Neural cell (in vitro differentiated cells): ENCODE results near the gene TRIM9. TPM values are rescaled to one million over a fixed set of nuclear protein-coding genes. Genes with fewer than 3 reads are reported as not detected.

ENCODE experiments used
- H2AFZ ChIP-seq: fragments of 200-600, 300-800 bp; sonication (generic), shearing (Covaris generic); 2 replicates; pipeline ENCODE4 v1.6.0; 2014; ENCODE audit warnings: low read depth, mild to moderate bottlenecking, antibody characterized with exemption, low read length, moderate library complexity
- H3F3A ChIP-seq: fragments of 200-600 bp; shearing (Covaris generic); 2 replicates; pipeline ENCODE4 v1.6.1; 2016; ENCODE audit warnings: mild to moderate bottlenecking, moderate library complexity, mixed read lengths, antibody characterized with exemption, low read length; ENCODE audit not compliant: insufficient read depth, poor library complexity, severe bottlenecking
- H3K27ac ChIP-seq: fragments of 200-600, 300-800 bp; sonication (generic), shearing (Covaris generic); 2 replicates; pipeline ENCODE4 v1.5.1; 2014; ENCODE audit warnings: mild to moderate bottlenecking, low read length, moderate library complexity
- H3K27me3 ChIP-seq: fragments of 300-800, 200-600 bp; sonication (generic), shearing (Covaris generic); 2 replicates; pipeline ENCODE4 v1.6.0; 2014; ENCODE audit warnings: mild to moderate bottlenecking, low read depth, low read length, moderate library complexity; ENCODE audit not compliant: insufficient read depth
- H3K36me3 ChIP-seq: fragments of 300-800, 200-600 bp; sonication (generic), shearing (Covaris generic); 2 replicates; pipeline ENCODE4 v1.5.1; 2014; ENCODE audit warnings: mild to moderate bottlenecking, antibody characterized with exemption, low read length, moderate library complexity; ENCODE audit not compliant: insufficient read depth
- H3K4me2 ChIP-seq: fragments of 300-800, 200-600 bp; sonication (generic), shearing (Covaris generic); 2 replicates; pipeline ENCODE4 v1.6.0; 2014; ENCODE audit warnings: mild to moderate bottlenecking, low read length
- H3K4me3 ChIP-seq: fragments of 300-800, 200-600 bp; sonication (generic), shearing (Covaris generic); 2 replicates; pipeline ENCODE4 v1.5.1; 2014; ENCODE audit warnings: mild to moderate bottlenecking, low read length, moderate library complexity
- H3K79me2 ChIP-seq: fragments of 200-600 bp; shearing (Covaris generic); replicated peaks from 2 replicates; pipeline ENCODE4 v1.6.0; 2014; ENCODE audit warnings: mild to moderate bottlenecking, low read length, moderate library complexity; ENCODE audit not compliant: insufficient read depth
- H3K9ac ChIP-seq: fragments of 300-800, 200-600 bp; sonication (generic), shearing (Covaris generic); 2 replicates; pipeline ENCODE4 v1.6.1; 2016; ENCODE audit warnings: mild to moderate bottlenecking, low read length, mixed read lengths
- H3K9me2 ChIP-seq: fragments of 200-600 bp; shearing (Covaris generic); 2 replicates; pipeline ENCODE4 v1.6.1; 2016; ENCODE audit warnings: mild to moderate bottlenecking, low read length, mixed read lengths; ENCODE audit not compliant: insufficient read depth
- H3K9me3 ChIP-seq: fragments of 200-600, 300-800 bp; sonication (generic), shearing (Covaris generic); 2 replicates; pipeline ENCODE4 v1.6.1; 2016; ENCODE audit warnings: mild to moderate bottlenecking, mixed run types, low read length, moderate library complexity, mixed read lengths
- H4K20me1 ChIP-seq: fragments of 200-600 bp; shearing (Covaris generic); 2 replicates; pipeline ENCODE4 v1.6.1; 2016; ENCODE audit warnings: mild to moderate bottlenecking, mixed run types; ENCODE audit not compliant: insufficient read depth
- CTCF ChIP-seq: fragments of 450-650 bp; IDR thresholded peaks from 2 replicates; pipeline ENCODE4 v1.5.1; 2014; ENCODE audit warnings: antibody characterized with exemption, mild to moderate bottlenecking, moderate library complexity; ENCODE audit not compliant: poor library complexity, severe bottlenecking
- EP300 ChIP-seq: fragments of 450-650 bp; conservative IDR thresholded peaks from 2 replicates; pipeline ENCODE4 v1.6.1; 2014; ENCODE audit warnings: antibody characterized with exemption, mild to moderate bottlenecking, moderate library complexity; ENCODE audit not compliant: poor library complexity, severe bottlenecking
- EZH2 ChIP-seq: fragments of 200-600, 300-800 bp; shearing (Covaris generic), sonication (generic); IDR thresholded peaks from 2 replicates; pipeline ENCODE4 v1.6.1; 2014; ENCODE audit warnings: antibody characterized with exemption, low read length, borderline replicate concordance, mild to moderate bottlenecking; ENCODE audit not compliant: insufficient read depth, poor library complexity, severe bottlenecking
- MXI1 ChIP-seq: fragments of 450-650 bp; conservative IDR thresholded peaks from 2 replicates; pipeline ENCODE4 v1.6.1; 2014; ENCODE audit warnings: antibody characterized with exemption, mild to moderate bottlenecking; ENCODE audit not compliant: poor library complexity, severe bottlenecking
- POLR2AphosphoS5 ChIP-seq: IDR thresholded peaks from 2 replicates; pipeline ENCODE4 v1.6.1; 2012
- RAD21 ChIP-seq: fragments of 450-650 bp; conservative IDR thresholded peaks from 2 replicates; pipeline ENCODE4 v1.6.1; 2014; ENCODE audit warnings: antibody characterized with exemption, mild to moderate bottlenecking, moderate library complexity
- REST ChIP-seq: IDR thresholded peaks from 2 replicates; pipeline ENCODE4 v1.6.1; 2012; ENCODE audit warnings: borderline replicate concordance
- SMC3 ChIP-seq: fragments of 450-650 bp; conservative IDR thresholded peaks from 2 replicates; pipeline ENCODE4 v1.6.1; 2014; ENCODE audit warnings: antibody characterized with exemption, mild to moderate bottlenecking, moderate library complexity; ENCODE audit not compliant: poor library complexity
- TAF1 ChIP-seq: IDR thresholded peaks from 2 replicates; pipeline ENCODE4 v1.6.1; 2012; ENCODE audit warnings: low read depth
- polyA plus RNA-seq: library from polyadenylated mRNA; depleted of rRNA; stranded (reverse); fragments of >200 nt; gene quantifications from 2 replicates; pipeline ENCODE4 v1.2.3, GENCODE V29; 2014

TRIM9 gene
- polyA plus RNA-seq, 1 donor from 2014 or later: 15.9 TPM

GRCh38 chr14:51018521-51018920 is 76.4 kb downstream of the TRIM9 start:
- no peaks in the 10 kb centered on the region for H3K9me2 ChIP-seq
- no peaks in the 10 kb centered on the region for H3K79me2 ChIP-seq
- no peaks in the 10 kb centered on the region for H3K36me3 ChIP-seq
- no peak overlapping the region for H3K4me3 ChIP-seq
- no peaks in the 10 kb centered on the region for H4K20me1 ChIP-seq
- no peaks in the 10 kb centered on the region for H3K9me3 ChIP-seq
- H3K9ac ChIP-seq: no peak overlapping the region
- no peak overlapping the region for H2AFZ ChIP-seq
- no peak overlapping the region for H3K4me2 ChIP-seq
- H3F3A ChIP-seq: no peaks in the 10 kb centered on the region
- H3K27ac ChIP-seq: no peak overlapping the region
- H3K27me3 ChIP-seq: no peaks in the 10 kb centered on the region
- no peak for TF ChIP-seq RAD21

- Histone ChIP-seq H3K79me2 (no peaks in the 10 kb centered on the region), H3K9ac (no peak overlapping the region), H2AFZ (no peak overlapping the region), H3K9me3 (no peaks in the 10 kb centered on the region), H3K27ac (no peak overlapping the region), H4K20me1 (no peaks in the 10 kb centered on the region), H3F3A (no peaks in the 10 kb centered on the region), H3K9me2 (no peaks in the 10 kb centered on the region), H3K27me3 (no peaks in the 10 kb centered on the region), H3K4me2 (no peak overlapping the region), H3K4me3 (no peak overlapping the region), H3K36me3 (no peaks in the 10 kb centered on the region)
- TF ChIP-seq SMC3 (no peak), TAF1 (no peak), POLR2AphosphoS5 (no peak), EZH2 (no peak), RAD21 (no peak), REST (no peak), CTCF (no peak), EP300 (no peak), MXI1 (no peak)
These were observed 80.3 kb downstream of the TRIM9 start for GRCh38 chr14:51014625-51015024.

- no peaks in the 10 kb centered on the region for H3F3A ChIP-seq
- no peaks in the 10 kb centered on the region for H3K79me2 ChIP-seq
- H3K9me3 ChIP-seq: no peaks in the 10 kb centered on the region
- H4K20me1 ChIP-seq: no peaks in the 10 kb centered on the region
- H3K4me3 ChIP-seq: no peak overlapping the region
- H3K4me2 ChIP-seq: no peak overlapping the region
- no peak overlapping the region for H2AFZ ChIP-seq
- H3K9ac ChIP-seq: no peak overlapping the region
- no peaks in the 10 kb centered on the region for H3K36me3 ChIP-seq
- H3K27ac ChIP-seq: no peak overlapping the region
- no peaks in the 10 kb centered on the region for H3K9me2 ChIP-seq
- TF ChIP-seq EP300 (no peak), SMC3 (no peak), CTCF (no peak), TAF1 (no peak), POLR2AphosphoS5 (no peak), MXI1 (no peak), RAD21 (no peak), REST (no peak), EZH2 (no peak)
- H3K27me3 ChIP-seq: no peaks in the 10 kb centered on the region
These were observed 80.8 kb downstream of the TRIM9 start for GRCh38 chr14:51014086-51014485.
